Kidney (tissue), 14 donors: ENCODE results near the gene GM2A. TPM values are rescaled to one million over a fixed set of nuclear protein-coding genes. Genes with fewer than 3 reads are reported as not detected.

Experiments used
- DNase-seq, 5 donors: peaks; one replicate each; pipeline ENCODE4 v3.0.0-alpha.2; 2013 to 2020
- FAIRE-seq: peaks from 2 replicates; lab custom pipeline; 2012; peaks lifted over from hg19 to GRCh38; lab: Jason Lieb, UNC
- H3K27ac ChIP-seq, 2 donors: one replicate each; pipeline ENCODE4 v1.7.0; 2013; ENCODE audit warnings: low read depth in 2 of 2, low read length in 2 of 2, inconsistent platforms in 1 of 2
- H3K27me3 ChIP-seq: one replicate; pipeline ENCODE4 v1.7.1; 2013; ENCODE audit warnings: low read length, inconsistent platforms; ENCODE audit not compliant: control insufficient read depth, insufficient read depth
- H3K36me3 ChIP-seq, 3 donors: one replicate each; pipeline versions ENCODE4 v1.7.0 to v1.7.1; 2013; ENCODE audit warnings: low read length in 3 of 3, control low read depth in 1 of 3, inconsistent platforms in 1 of 3; ENCODE audit not compliant: insufficient read depth in 3 of 3, control insufficient read depth in 2 of 3
- H3K4me1 ChIP-seq, 3 donors: one replicate each; pipeline versions ENCODE4 v1.7.0 to v1.7.1; 2013; ENCODE audit warnings: low read length in 3 of 3, inconsistent platforms in 1 of 3, low read depth in 1 of 3; ENCODE audit not compliant: control insufficient read depth in 2 of 3, insufficient read depth in 2 of 3
- H3K4me3 ChIP-seq, 3 donors: one replicate each; pipeline versions ENCODE4 v1.7.0 to v1.8.1; 2013; ENCODE audit warnings: low read length in 3 of 3, control low read depth in 1 of 3, inconsistent platforms in 1 of 3
- H3K9ac ChIP-seq, 3 donors: one replicate each; pipeline versions ENCODE4 v1.7.0 to v1.7.1; 2013; ENCODE audit warnings: low read length in 3 of 3, control low read depth in 1 of 3, inconsistent platforms in 1 of 3
- H3K9me3 ChIP-seq, 3 donors: one replicate each; pipeline versions ENCODE4 v1.7.0 to v1.7.1; 2013; ENCODE audit warnings: low read length in 3 of 3, control low read depth in 1 of 3, inconsistent platforms in 1 of 3; ENCODE audit not compliant: control insufficient read depth in 2 of 3, insufficient read depth in 1 of 3
- intact Hi-C: fragments of 100-400 bp; cut with DNase I; formaldehyde crosslinking; loops from one replicate; pipeline ENCODE4 v1.11.1; 2022
- polyA plus RNA-seq: library from polyadenylated mRNA; stranded (reverse); fragments of 350-450 nt; fragmentation: Illumina TruSeq; extraction: RNeasy Lipid Tissue Mini Kit (QIAGEN cat#74804); gene quantifications from one replicate; pipeline ENCODE4 v1.2.3, GENCODE V29; 2014; ENCODE audit warnings: low read depth, low replicate concordance; ENCODE audit not compliant: insufficient read depth
- total RNA-seq: library from RNA; stranded (reverse); fragmentation: NEBNext Ultra II Directional; extraction: Animal tissue kit (Norgen Biotek cat#: 25700); gene quantifications from one replicate; pipeline ENCODE4 v1.2.1, GENCODE V29; 2021
- TF ChIP-seq, protein P1 (sequence below): IDR thresholded peaks from 3 replicates; pipeline ENCODE4 v1.5.1; 2012; ENCODE audit warnings: mild to moderate bottlenecking, moderate library complexity, borderline replicate concordance; ENCODE audit not compliant: insufficient read depth; ENCODE audit errors: extremely low read depth
- donor health status: control.
- donor health status: control.
- donor health status: control.
- donor health status: control.
- donor health status: control.
- donor health status: DM: yes; HTN: yes; CAD: no.
- donor health status: Normal renal cell carcinoma (clear cell type).

The GM2A gene
- total and polyA plus RNA-seq, 2 donors from 2014 or later: 13.7 to 29.8 TPM

DNA sequence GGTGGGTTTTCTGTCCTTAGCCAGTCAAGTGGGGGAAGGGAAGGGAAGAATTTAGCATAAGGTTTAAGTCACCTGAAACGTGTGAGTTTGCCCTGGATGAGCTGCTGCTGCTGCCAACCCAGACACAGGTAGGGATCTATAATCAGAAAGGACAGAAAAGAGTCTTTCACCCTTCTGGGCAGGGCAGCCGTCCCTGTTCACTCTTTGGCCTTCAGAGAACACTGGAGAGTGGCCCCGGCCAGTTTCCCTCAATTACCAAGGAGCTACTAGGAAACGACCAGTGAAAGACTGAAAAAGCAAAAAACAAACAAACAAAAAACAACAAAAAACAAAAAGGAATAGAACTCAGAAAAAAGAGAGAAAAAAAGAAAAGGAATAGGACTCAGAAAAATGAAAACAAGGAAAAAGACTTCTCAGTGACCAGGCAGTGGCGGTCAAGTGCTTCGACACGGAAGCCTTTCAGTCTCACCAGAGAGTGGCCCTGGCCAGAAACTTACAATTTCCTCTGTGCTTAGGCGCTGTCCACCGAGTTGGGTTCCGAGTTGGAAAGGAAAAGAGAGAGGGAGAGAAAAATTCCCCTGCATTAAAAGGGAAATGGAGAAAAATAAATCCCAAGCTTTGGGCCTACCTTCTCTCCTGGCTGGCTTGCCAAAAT lies 2.5 kb upstream of the GM2A start:
- Histone ChIP-seq H3K4me3 (no peak overlapping the region), H3K4me1 (peaks cover 0 to 16% (median 13%) of the 10 kb centered on the region in 3 donors), H3K27me3 (no peaks in the 10 kb centered on the region), H3K36me3 (no peaks in the 10 kb centered on the region), H3K9me3 (no peaks in the 10 kb centered on the region), H3K27ac (no peak overlapping the region), H3K9ac (no peak overlapping the region)
- TF ChIP-seq, protein P1, sequence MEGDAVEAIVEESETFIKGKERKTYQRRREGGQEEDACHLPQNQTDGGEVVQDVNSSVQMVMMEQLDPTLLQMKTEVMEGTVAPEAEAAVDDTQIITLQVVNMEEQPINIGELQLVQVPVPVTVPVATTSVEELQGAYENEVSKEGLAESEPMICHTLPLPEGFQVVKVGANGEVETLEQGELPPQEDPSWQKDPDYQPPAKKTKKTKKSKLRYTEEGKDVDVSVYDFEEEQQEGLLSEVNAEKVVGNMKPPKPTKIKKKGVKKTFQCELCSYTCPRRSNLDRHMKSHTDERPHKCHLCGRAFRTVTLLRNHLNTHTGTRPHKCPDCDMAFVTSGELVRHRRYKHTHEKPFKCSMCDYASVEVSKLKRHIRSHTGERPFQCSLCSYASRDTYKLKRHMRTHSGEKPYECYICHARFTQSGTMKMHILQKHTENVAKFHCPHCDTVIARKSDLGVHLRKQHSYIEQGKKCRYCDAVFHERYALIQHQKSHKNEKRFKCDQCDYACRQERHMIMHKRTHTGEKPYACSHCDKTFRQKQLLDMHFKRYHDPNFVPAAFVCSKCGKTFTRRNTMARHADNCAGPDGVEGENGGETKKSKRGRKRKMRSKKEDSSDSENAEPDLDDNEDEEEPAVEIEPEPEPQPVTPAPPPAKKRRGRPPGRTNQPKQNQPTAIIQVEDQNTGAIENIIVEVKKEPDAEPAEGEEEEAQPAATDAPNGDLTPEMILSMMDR: no peak
- intact Hi-C loops: no loop called here
- DNase-seq (no peak), FAIRE-seq (no peak)

DNA sequence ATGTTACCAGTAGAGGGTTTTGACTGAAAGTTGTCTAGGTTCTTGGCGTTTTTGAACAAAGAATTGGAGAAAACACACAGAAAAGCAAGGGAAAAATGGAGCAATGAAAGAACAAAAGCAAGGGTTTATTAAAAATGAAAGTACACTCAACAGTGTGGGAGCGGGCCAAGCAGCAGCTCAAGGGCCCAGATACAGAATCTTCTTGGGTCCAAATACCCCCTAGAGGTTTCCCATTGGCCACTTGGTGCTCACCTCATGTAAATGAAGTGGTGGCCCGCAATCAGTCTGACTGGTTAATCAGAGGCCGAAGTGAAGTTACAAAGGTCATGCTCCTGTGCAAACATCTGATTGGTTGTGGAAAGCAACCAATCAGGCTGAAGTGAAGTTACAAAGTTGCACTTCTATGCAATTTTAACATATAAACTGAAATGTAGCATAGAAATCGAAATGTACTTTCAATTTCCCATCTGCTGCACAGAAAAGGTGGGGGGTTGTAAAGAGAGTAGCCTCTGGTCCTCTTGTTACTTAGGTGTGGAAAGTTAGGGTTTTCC lies 1.9 kb upstream of the GM2A start:
- Histone ChIP-seq H3K36me3 (no peaks in the 10 kb centered on the region), H3K27ac (no peak overlapping the region), H3K9me3 (no peaks in the 10 kb centered on the region), H3K27me3 (no peaks in the 10 kb centered on the region), H3K9ac (no peak overlapping the region), H3K4me1 (peaks cover 0 to 16% (median 13%) of the 10 kb centered on the region in 3 donors), H3K4me3 (no peak overlapping the region)
- TF ChIP-seq, protein P1: no peak
- no peak for DNase-seq
- intact Hi-C loops: no loop called here
- no peak for FAIRE-seq

DNA sequence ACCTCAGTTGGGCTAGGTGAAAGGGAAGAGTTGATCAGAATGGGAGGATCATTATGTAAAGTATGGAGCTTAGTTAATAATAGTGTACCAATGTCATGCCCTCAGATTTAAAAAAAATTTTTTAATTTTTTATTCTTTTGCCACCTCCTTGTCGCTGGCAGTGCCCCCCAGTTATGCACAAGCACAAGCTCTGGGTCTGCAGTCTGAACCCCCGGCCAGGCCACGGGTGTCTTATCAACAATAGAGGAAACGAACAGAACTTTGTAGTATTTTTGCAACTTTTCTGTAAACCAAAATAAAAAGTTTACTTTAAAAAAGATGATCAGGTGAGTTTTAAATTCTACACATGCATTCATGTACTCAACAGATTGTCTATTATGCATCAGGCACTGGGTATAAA lies 1.4 kb upstream of the GM2A start:
- H3K9ac ChIP-seq: peak overlapping the region in 1 of 3 donors; percentile 71

More for the DNA sequence above, 1.4 kb upstream of the GM2A start:
- Histone ChIP-seq H3K36me3 (no peaks in the 10 kb centered on the region), H3K27me3 (no peaks in the 10 kb centered on the region), H3K27ac (no peak overlapping the region), H3K9me3 (no peaks in the 10 kb centered on the region), H3K4me1 (peaks cover 0 to 16% (median 13%) of the 10 kb centered on the region in 3 donors), H3K4me3 (peak overlapping the region in 1 of 3 donors; percentile 81)
- no peak for FAIRE-seq
- DNase-seq: no peak
- TF ChIP-seq, protein P1: no peak
- intact Hi-C loops: no loop called here
